HL-60 (cell line): ENCODE measurements around the gene SLC8A2.

Experiments
- DNase-seq, 2 experiments: peaks; one replicate each; pipeline ENCODE4 v3.0.0-alpha.2; 2010 to 2020; ENCODE audit warnings: low read depth in 1 of 2, low spot score in 1 of 2
- H3K27ac ChIP-seq: fragments of 250-450 bp; sonication (Bioruptor Pico); replicated peaks from 2 replicates; pipeline ENCODE4 v1.5.1; 2020; ENCODE audit warnings: mild to moderate bottlenecking, moderate library complexity
- H3K27me3 ChIP-seq: fragments of 250-450 bp; sonication (Bioruptor Pico); 2 replicates; pipeline ENCODE4 v1.5.1; 2021; ENCODE audit warnings: mild to moderate bottlenecking, moderate library complexity; ENCODE audit not compliant: insufficient read depth, poor library complexity, severe bottlenecking
- H3K4me3 ChIP-seq: replicated peaks from 2 replicates; pipeline ENCODE4 v1.5.1; 2011; ENCODE audit warnings: mild to moderate bottlenecking, control low read depth, low read length; ENCODE audit not compliant: insufficient read depth
- GABPA ChIP-seq: IDR thresholded peaks from 2 replicates; pipeline ENCODE4 v1.6.1; 2012; ENCODE audit warnings: low read depth
- POLR2AphosphoS5 ChIP-seq: IDR thresholded peaks from 2 replicates; pipeline ENCODE4 v1.6.1; 2012; ENCODE audit warnings: low read depth
- SPI1 ChIP-seq: IDR thresholded peaks from 2 replicates; pipeline ENCODE4 v1.6.1; 2012; ENCODE audit warnings: low read depth, mild to moderate bottlenecking, borderline replicate concordance
- TF ChIP-seq, protein P1 (sequence below): IDR thresholded peaks from one replicate; pipeline ENCODE4 v1.5.1; 2011; ENCODE audit warnings: low read length, control low read depth, inconsistent platforms; ENCODE audit not compliant: insufficient read depth
- TF ChIP-seq, protein P2 (sequence below): IDR thresholded peaks from 2 replicates; pipeline ENCODE4 v1.6.1; 2012; ENCODE audit warnings: low read depth; ENCODE audit not compliant: insufficient replicate concordance

Gene SLC8A2

DNA sequence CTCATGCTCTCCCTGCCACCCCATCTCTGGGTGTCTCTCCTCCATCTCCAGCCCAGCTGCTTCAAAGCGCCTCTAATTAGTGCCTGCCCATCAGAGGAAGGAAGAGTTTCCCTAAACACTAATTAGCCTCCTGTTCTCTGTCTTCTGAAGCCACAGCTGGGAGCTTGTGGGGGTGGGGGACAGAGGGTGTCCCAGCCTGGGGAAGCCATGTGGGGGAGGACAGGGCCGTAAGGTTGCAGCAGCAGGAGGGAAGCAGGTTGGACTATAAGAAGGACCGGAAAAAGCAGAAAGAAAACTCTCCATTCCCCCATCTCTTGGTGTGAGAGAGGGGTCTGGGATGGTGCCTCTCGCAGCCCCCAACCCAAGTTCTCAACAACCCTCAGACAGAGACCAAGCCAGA, 26.2 kb downstream of the SLC8A2 start:
- Histone ChIP-seq H3K27me3 (peaks cover 47% of the 10 kb centered on the region), H3K4me3 (no peak overlapping the region), H3K27ac (no peak overlapping the region)
- TF ChIP-seq SPI1, result no peak
- no peak for TF ChIP-seq GABPA
- no peak for TF ChIP-seq POLR2AphosphoS5
- TF ChIP-seq, protein P1, sequence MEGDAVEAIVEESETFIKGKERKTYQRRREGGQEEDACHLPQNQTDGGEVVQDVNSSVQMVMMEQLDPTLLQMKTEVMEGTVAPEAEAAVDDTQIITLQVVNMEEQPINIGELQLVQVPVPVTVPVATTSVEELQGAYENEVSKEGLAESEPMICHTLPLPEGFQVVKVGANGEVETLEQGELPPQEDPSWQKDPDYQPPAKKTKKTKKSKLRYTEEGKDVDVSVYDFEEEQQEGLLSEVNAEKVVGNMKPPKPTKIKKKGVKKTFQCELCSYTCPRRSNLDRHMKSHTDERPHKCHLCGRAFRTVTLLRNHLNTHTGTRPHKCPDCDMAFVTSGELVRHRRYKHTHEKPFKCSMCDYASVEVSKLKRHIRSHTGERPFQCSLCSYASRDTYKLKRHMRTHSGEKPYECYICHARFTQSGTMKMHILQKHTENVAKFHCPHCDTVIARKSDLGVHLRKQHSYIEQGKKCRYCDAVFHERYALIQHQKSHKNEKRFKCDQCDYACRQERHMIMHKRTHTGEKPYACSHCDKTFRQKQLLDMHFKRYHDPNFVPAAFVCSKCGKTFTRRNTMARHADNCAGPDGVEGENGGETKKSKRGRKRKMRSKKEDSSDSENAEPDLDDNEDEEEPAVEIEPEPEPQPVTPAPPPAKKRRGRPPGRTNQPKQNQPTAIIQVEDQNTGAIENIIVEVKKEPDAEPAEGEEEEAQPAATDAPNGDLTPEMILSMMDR, result no peak
- TF ChIP-seq, protein P2, sequence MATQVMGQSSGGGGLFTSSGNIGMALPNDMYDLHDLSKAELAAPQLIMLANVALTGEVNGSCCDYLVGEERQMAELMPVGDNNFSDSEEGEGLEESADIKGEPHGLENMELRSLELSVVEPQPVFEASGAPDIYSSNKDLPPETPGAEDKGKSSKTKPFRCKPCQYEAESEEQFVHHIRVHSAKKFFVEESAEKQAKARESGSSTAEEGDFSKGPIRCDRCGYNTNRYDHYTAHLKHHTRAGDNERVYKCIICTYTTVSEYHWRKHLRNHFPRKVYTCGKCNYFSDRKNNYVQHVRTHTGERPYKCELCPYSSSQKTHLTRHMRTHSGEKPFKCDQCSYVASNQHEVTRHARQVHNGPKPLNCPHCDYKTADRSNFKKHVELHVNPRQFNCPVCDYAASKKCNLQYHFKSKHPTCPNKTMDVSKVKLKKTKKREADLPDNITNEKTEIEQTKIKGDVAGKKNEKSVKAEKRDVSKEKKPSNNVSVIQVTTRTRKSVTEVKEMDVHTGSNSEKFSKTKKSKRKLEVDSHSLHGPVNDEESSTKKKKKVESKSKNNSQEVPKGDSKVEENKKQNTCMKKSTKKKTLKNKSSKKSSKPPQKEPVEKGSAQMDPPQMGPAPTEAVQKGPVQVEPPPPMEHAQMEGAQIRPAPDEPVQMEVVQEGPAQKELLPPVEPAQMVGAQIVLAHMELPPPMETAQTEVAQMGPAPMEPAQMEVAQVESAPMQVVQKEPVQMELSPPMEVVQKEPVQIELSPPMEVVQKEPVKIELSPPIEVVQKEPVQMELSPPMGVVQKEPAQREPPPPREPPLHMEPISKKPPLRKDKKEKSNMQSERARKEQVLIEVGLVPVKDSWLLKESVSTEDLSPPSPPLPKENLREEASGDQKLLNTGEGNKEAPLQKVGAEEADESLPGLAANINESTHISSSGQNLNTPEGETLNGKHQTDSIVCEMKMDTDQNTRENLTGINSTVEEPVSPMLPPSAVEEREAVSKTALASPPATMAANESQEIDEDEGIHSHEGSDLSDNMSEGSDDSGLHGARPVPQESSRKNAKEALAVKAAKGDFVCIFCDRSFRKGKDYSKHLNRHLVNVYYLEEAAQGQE, result no peak
- DNase-seq, result no peak

- no peak for DNase-seq
- Histone ChIP-seq H3K27me3 (peaks cover 44% of the 10 kb centered on the region), H3K27ac (no peak overlapping the region), H3K4me3 (no peak overlapping the region)
- TF ChIP-seq POLR2AphosphoS5, result no peak
- TF ChIP-seq, protein P2, result peak; percentile 99
Observed at GRCh38 chr19:47444388-47444821, 27.3 kb downstream of the SLC8A2 start.

DNA sequence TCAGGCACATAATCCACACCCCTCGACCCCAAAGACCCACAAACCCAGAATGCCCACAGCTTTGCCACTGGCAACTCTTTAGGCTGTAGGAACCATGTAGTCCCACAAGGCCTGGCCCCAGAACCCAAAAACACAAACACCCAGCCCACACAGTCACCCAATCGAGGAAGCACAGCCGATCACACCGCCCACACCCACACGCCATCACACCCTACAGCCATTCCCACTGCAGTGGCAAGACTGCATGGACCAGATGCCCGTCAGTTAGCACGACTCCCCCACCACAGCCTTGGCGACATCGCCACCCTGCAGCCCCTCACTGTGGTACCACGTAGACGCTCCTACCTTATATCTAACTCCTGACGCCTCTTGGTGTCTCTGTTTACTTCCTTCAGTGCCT, 28.4 kb downstream of the SLC8A2 start:
- no peak overlapping the region for H3K4me3 ChIP-seq
- H3K27me3 ChIP-seq, result peaks cover 37% of the 10 kb centered on the region
- TF ChIP-seq, protein P2, result no peak
- TF ChIP-seq POLR2AphosphoS5, result no peak
- TF ChIP-seq, protein P1, result no peak
- TF ChIP-seq SPI1, result no peak
- no peak for TF ChIP-seq GABPA
- no peak overlapping the region for H3K27ac ChIP-seq
- DNase-seq, result no peak
